A673 (cell line): ENCODE results near the gene MISP3.
"Not testable (repeated sequence)": the region's sequence is repeated elsewhere in the genome, so short reads cannot be mapped to it uniquely, and the experiment has no call there.

ENCODE experiments used
- CTCF ChIP-seq: fragments of 300-800, 200-600 bp; sonication (generic); conservative IDR thresholded peaks from 2 replicates; pipeline ENCODE4 v1.5.1; 2017; ENCODE audit warnings: low read depth, mild to moderate bottlenecking, antibody characterized with exemption, low read length, moderate library complexity, mixed read lengths
- EZH2 ChIP-seq: fragments of 200-600 bp; sonication (generic); IDR thresholded peaks from 2 replicates; pipeline ENCODE4 v1.6.1; 2017; ENCODE audit warnings: borderline replicate concordance, low read depth, mild to moderate bottlenecking, mixed read lengths, antibody characterized with exemption, low read length; ENCODE audit not compliant: poor library complexity, severe bottlenecking

DNA sequence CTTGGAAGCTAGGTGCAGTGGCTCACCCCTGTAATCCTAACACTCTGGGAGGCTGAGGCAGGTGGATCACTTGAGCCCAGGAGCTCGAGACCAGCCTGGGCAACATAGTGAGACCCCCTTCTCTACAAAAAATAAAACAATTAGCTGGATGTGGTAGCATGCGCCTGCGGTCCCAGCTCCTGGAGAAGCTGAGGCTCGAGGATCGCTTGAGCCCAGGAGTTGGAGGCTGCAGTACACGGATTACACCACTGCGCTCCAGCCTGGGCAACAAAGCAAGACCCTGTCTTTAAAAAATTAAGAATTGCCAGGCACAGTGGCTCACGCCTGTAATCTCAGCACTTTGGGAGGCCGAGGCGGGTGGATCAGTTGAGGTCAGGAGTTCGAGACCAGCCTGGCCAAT lies 21.6 kb upstream of the MISP3 start:
- not testable (repeated sequence) for TF ChIP-seq CTCF, EZH2
